ENCODE measurements around the gene RPA3.

Gene RPA3

DNA sequence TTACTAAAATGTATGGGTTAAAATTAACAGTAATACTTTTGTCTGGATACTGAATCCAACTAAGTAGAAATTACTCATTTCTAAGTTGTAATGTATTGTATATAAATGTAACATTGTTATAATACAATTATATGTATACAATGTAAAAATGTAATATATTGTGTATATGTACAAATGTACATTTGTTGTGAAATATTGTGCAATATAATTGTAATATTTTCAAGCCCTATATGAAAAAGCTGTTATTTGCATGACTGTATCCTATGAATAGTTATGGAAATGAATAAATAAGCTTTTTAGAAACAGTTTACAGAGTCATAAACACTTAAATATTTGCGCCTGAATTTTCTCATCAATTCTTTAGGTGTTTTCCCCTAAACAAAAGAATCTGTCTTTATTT lies 98.2 kb downstream of the RPA3 start:
- H3K36me3 ChIP-seq (ENCODE audit: control insufficient read depth in 2 of 2, insufficient read depth in 1 of 2, low read length in 2 of 2): no peaks in the 10 kb centered on the region
- no peak overlapping the region for H3K27ac ChIP-seq (ENCODE audit: extremely low read depth, low read depth, low read length)
- ChIA-PET POLR2A (no interaction called here), CTCF (interaction anchor here (0.8 kb wide), 1 partner anchor 169 kb away, joined by 4 read pairs; no protein-coding TSS in a partner anchor)
- TF ChIP-seq ZFP41 (tag by site-specific recombination; IDR thresholded peaks at IDR 0.05; ENCODE audit: borderline replicate concordance) (no peak), ZNF311 (tag by site-specific recombination; IDR thresholded peaks at IDR 0.05; ENCODE audit: borderline replicate concordance) (no peak), ZNF549 (tag by site-specific recombination; IDR thresholded peaks at IDR 0.05) (no peak), ZNF473 (tag by site-specific recombination; IDR thresholded peaks at IDR 0.05) (no peak), ZSCAN16 (tag by site-specific recombination; IDR thresholded peaks at IDR 0.05) (no peak), ZNF645 (tag by site-specific recombination; IDR thresholded peaks at IDR 0.05) (no peak), ZNF223 (tag by site-specific recombination; IDR thresholded peaks at IDR 0.05) (no peak), ZNF350 (tag by site-specific recombination; IDR thresholded peaks at IDR 0.05) (no peak), ZBTB1 (tag by site-specific recombination; IDR thresholded peaks at IDR 0.05) (no peak), ZNF140 (tag by site-specific recombination; IDR thresholded peaks at IDR 0.05) (no peak)
- no peaks in the 10 kb centered on the region for H3K4me1 ChIP-seq (ENCODE audit: control insufficient read depth, insufficient read depth, low read length)
- no peak overlapping the region for H3K4me3 ChIP-seq (ENCODE audit: low read depth, low read length)
- no peaks in the 10 kb centered on the region for H3K9me3 ChIP-seq (ENCODE audit: control insufficient read depth, insufficient read depth, low read depth, low read length)

DNA sequence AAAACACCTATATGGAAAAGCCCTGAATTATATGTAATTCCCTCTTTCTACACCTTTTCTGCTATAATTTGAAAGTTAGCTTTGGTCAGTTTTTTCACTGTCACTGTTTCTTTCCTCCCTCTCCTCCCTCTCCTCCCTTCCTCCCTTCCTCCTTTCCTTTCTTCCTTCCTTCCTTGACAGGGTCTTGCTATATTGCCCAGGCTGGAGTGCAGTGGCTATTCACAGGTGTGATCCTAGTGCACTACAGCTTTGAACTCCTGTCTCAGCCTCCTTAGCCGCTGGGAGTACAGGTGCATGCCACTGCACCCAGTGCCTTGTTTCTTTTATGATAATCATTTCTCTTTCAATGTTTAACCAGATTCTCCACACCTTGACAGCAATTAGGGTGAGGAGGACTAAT lies 100.0 kb downstream of the RPA3 start:
- no peaks in the 10 kb centered on the region for H3K36me3 ChIP-seq (ENCODE audit: control insufficient read depth in 2 of 2, insufficient read depth in 1 of 2, low read length in 2 of 2)
- POLR2A ChIA-PET: no interaction called here
- no peak overlapping the region for H3K27ac ChIP-seq (ENCODE audit: extremely low read depth, low read depth, low read length)
- CTCF ChIA-PET: no interaction called here
- TF ChIP-seq ZNF747 (tag by site-specific recombination; IDR thresholded peaks at IDR 0.05) (no peak), ZNF664 (tag by site-specific recombination; IDR thresholded peaks at IDR 0.05) (no peak), HOXD13 (CRISPR knock-in tag; IDR thresholded peaks at IDR 0.05; ENCODE audit: borderline replicate concordance) (no peak), ZFP41 (tag by site-specific recombination; IDR thresholded peaks at IDR 0.05; ENCODE audit: borderline replicate concordance) (no peak), ZNF148 (tag by site-specific recombination; IDR thresholded peaks at IDR 0.05; ENCODE audit: borderline replicate concordance) (no peak), HOXC10 (CRISPR knock-in tag; IDR thresholded peaks at IDR 0.05) (no peak), PRDM2 (tag by site-specific recombination; IDR thresholded peaks at IDR 0.05; ENCODE audit: borderline replicate concordance) (no peak), ZBTB8A (tag by site-specific recombination; IDR thresholded peaks at IDR 0.05) (no peak), OVOL3 (tag by site-specific recombination; IDR thresholded peaks at IDR 0.05) (no peak), ZNF623 (tag by site-specific recombination; IDR thresholded peaks at IDR 0.05) (no peak), GLI2 (tag by site-specific recombination; IDR thresholded peaks at IDR 0.05; ENCODE audit: borderline replicate concordance, low read depth) (no peak), TRIM28 (IDR thresholded peaks at IDR 0.05; ENCODE audit: borderline replicate concordance, low read length) (no peak), ZNF223 (tag by site-specific recombination; IDR thresholded peaks at IDR 0.05) (no peak), ZBTB1 (tag by site-specific recombination; IDR thresholded peaks at IDR 0.05) (no peak), ZSCAN30 (tag by site-specific recombination; IDR thresholded peaks at IDR 0.05) (no peak), WT1 (tag by site-specific recombination; IDR thresholded peaks at IDR 0.05) (no peak), ZNF146 (tag by site-specific recombination; IDR thresholded peaks at IDR 0.05) (no peak), ZSCAN18 (tag by site-specific recombination; IDR thresholded peaks at IDR 0.05) (no peak), ZNF473 (tag by site-specific recombination; IDR thresholded peaks at IDR 0.05) (no peak)
- H3K4me1 ChIP-seq (ENCODE audit: control insufficient read depth, insufficient read depth, low read length): no peaks in the 10 kb centered on the region
- H3K9me3 ChIP-seq (ENCODE audit: control insufficient read depth, insufficient read depth, low read depth, low read length): no peaks in the 10 kb centered on the region
- H3K4me3 ChIP-seq (ENCODE audit: low read depth, low read length): no peak overlapping the region

All from HEK293 (cell line).